HG02610 (cell line): ENCODE results near the gene FMO3.

ENCODE experiments used
- ATAC-seq: cut with Tn5 transposase; IDR thresholded peaks from one replicate; pipeline ENCODE4 v1.9.1; 2021; ENCODE audit warnings: mild to moderate bottlenecking, moderate library complexity; ENCODE audit not compliant: unreplicated experiment

FMO3 gene

GRCh38 chr1:171115280-171115897, 24.7 kb downstream of the FMO3 start:
- no peak for ATAC-seq

GRCh38 chr1:171116676-171117075, 26.0 kb downstream of the FMO3 start:
- ATAC-seq, result no peak

- ATAC-seq, result no peak
These were observed 26.4 kb downstream of the FMO3 start for GRCh38 chr1:171117085-171117484.

- ATAC-seq, result no peak
These were observed 28.9 kb downstream of the FMO3 start for GRCh38 chr1:171119648-171120047.

- ATAC-seq, result no peak
These were observed 31.6 kb downstream of the FMO3 start for GRCh38 chr1:171122299-171122698.

- no peak for ATAC-seq
These were observed 32.2 kb downstream of the FMO3 start for GRCh38 chr1:171122893-171123292.

GRCh38 chr1:171126504-171126903, 35.8 kb downstream of the FMO3 start:
- ATAC-seq, result no peak

- no peak for ATAC-seq
These were observed 36.4 kb downstream of the FMO3 start for GRCh38 chr1:171127099-171127498.

GRCh38 chr1:171127501-171127900, 36.8 kb downstream of the FMO3 start:
- ATAC-seq, result no peak

GRCh38 chr1:171128463-171128862, 37.8 kb downstream of the FMO3 start:
- ATAC-seq, result no peak

- no peak for ATAC-seq
These were observed 43.7 kb downstream of the FMO3 start for GRCh38 chr1:171134204-171134923.

- no peak for ATAC-seq
These were observed 46.9 kb downstream of the FMO3 start for GRCh38 chr1:171137580-171137979.

GRCh38 chr1:171138980-171139379, 48.3 kb downstream of the FMO3 start:
- no peak for ATAC-seq

- no peak for ATAC-seq
These were observed 49.2 kb downstream of the FMO3 start for GRCh38 chr1:171139890-171140289.

GRCh38 chr1:171140401-171140800, 49.7 kb downstream of the FMO3 start:
- ATAC-seq, result no peak

GRCh38 chr1:171140956-171141687, 50.4 kb downstream of the FMO3 start:
- no peak for ATAC-seq

- no peak for ATAC-seq
These were observed 51.1 kb downstream of the FMO3 start for GRCh38 chr1:171141688-171142415.

GRCh38 chr1:171142416-171143385, 52.0 kb downstream of the FMO3 start:
- no peak for ATAC-seq

GRCh38 chr1:171150156-171150555, 59.5 kb downstream of the FMO3 start:
- ATAC-seq, result no peak

GRCh38 chr1:171152549-171152948, 61.8 kb downstream of the FMO3 start:
- ATAC-seq, result no peak
